Hepatocyte (in vitro differentiated cells): ENCODE data around the gene RPS18.

Source experiments
- EZH2phosphoT487 ChIP-seq: fragments of 200-600 bp; sonication (generic); IDR thresholded peaks from one replicate; pipeline ENCODE4 v1.6.1; 2018; ENCODE audit warnings: antibody characterized with exemption, mild to moderate bottlenecking, low read depth, moderate library complexity; ENCODE audit not compliant: unreplicated experiment, severe bottlenecking
- TF ChIP-seq, protein P1 (sequence below): fragments of 200-600 bp; sonication (generic); IDR thresholded peaks from 2 replicates; pipeline ENCODE4 v1.5.1; 2016; ENCODE audit warnings: antibody characterized with exemption, mild to moderate bottlenecking; ENCODE audit not compliant: poor library complexity

DNA sequence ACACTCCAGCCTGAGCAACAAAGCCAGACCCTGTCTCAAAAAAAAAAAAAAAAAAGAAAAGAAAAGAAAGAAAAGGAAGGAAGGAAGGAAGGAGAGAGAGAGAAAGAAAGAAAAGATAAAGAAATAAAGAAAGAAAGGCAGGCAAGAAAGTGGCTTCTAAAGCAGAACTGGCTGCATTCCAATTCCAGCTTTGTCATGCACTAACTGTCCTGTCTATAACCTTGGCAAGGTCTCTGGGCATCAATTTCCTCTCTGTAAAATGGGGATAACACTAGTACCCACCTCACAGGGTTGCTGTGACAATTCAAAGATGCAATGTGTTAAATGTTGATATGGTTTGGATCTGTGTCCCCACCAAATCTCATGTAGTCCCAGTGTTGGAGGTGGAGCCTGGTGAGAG is 35.5 kb upstream of the RPS18 start:
- TF ChIP-seq, protein P1, sequence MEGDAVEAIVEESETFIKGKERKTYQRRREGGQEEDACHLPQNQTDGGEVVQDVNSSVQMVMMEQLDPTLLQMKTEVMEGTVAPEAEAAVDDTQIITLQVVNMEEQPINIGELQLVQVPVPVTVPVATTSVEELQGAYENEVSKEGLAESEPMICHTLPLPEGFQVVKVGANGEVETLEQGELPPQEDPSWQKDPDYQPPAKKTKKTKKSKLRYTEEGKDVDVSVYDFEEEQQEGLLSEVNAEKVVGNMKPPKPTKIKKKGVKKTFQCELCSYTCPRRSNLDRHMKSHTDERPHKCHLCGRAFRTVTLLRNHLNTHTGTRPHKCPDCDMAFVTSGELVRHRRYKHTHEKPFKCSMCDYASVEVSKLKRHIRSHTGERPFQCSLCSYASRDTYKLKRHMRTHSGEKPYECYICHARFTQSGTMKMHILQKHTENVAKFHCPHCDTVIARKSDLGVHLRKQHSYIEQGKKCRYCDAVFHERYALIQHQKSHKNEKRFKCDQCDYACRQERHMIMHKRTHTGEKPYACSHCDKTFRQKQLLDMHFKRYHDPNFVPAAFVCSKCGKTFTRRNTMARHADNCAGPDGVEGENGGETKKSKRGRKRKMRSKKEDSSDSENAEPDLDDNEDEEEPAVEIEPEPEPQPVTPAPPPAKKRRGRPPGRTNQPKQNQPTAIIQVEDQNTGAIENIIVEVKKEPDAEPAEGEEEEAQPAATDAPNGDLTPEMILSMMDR = no peak
- TF ChIP-seq EZH2phosphoT487 = no peak
